GM11168 (cell line): ENCODE measurements around the gene AGL.
"Not testable (repeated sequence)": the region's sequence is repeated elsewhere in the genome, so short reads cannot be mapped to it uniquely, and the experiment has no call there.

ENCODE experiments used
- in situ Hi-C: fragments of 300-500 bp; cut with MboI; formaldehyde crosslinking; loops from one replicate; pipeline ENCODE4 v1.12.0; 2022; ENCODE audit warnings: low sequenced_read_pairs; ENCODE audit not compliant: unreplicated experiment

Gene AGL

GRCh38 chr1:99934801-99935200 is 84.6 kb downstream of the AGL start:
- in situ Hi-C loops = no loop called here

DNA sequence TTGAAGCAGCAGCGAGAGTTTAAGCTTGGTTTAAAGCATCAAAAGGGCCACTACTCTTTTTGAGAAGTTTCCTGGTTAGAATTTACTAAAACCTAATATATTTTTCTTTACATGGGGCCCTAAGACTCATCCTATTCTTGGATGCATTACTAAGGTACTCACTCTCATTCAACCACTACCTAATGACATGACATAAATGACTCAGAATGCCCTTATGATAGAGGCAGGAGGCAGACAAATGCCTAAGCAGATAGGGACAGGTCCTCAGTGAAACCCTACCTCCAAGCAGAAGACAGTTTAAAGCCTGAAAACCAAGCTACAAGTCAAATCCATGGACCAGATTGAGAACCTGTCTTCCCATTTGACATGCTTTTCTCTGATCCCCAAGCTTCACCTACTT is 85.4 kb downstream of the AGL start:
- in situ Hi-C loops = no loop called here

DNA sequence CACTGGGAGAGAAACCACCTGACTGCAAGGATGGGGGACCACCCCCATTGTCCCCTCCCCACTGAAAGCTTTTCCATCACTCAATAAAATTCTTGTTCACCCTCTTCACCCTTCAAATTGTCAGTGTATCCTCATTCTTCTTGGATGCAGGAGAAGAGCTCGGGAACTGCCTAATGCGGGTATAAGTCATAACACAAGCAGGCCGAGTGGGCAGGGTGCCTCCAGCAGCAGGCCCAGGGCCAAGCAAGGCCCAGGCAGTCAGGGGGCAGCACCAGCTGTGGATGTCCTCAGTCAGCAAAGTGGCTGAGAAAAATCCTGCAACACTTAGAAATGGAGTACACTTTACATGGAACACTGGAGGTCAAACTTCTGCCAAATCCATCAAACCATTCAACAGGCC is 85.9 kb downstream of the AGL start:
- in situ Hi-C loops = no loop called here

DNA sequence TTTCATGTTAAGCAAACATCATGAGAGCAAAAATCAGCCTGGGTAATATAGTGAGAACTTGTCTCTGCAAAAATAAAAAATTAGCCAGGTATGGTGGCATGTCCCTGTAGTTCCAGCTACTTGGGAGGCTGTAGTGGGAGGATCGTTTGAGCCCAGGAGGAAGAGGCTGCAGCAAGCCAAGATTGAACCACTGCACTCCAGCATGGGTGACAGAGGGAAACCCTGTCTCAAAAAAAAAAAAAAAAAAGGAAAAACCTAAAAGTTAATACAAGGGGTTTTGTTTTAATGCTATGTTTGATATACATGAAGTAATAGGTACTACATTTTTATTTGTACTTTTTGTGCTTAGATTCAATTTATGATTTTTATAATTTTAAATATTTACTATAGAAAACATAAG is 92.6 kb downstream of the AGL start:
- in situ Hi-C loops = no loop called here

- in situ Hi-C loops = no loop called here
These were observed 93.1 kb downstream of the AGL start for GRCh38 chr1:99943223-99943794.

GRCh38 chr1:99944192-99944591 is 94.0 kb downstream of the AGL start:
- in situ Hi-C loops = no loop called here

DNA sequence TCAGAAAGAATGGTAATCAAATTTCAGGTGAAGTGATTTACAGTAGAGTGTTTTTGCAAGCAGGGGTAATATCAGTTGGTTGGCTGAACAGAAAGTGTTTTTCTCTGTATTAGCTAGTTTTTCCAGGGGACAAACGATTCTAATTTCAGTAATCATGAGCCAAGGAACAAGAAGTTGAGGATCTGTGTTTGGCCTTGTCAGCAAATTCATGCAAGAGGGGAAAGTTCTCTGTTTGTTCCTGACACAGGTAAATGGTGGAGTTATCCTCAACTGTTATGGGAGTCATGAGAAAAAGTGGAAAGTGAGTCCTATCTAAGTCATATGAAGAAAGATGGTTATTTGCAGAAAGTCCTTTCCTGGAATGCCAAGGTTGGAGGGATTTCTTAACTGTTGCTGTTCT is 95.0 kb downstream of the AGL start:
- in situ Hi-C loops = no loop called here

- in situ Hi-C loops = no loop called here
These were observed 100.3 kb downstream of the AGL start for GRCh38 chr1:99950486-99950885.

DNA sequence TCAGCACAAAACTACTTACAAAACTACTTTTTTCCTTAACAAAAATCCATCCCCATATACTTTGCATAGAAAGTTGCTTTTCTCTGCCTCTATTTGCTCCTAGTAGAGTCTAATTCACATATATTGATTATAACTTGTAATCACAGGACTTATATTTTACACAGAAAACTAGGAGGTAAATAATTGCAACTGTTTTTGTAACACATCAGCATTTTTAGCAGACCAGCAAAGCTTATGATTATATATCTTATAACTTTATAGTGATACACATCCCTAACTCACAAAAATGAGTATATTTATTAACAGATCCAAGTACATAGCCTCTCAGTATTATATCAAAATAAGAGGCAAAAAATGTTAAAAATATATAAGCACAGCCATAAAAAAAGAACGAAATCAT is 102.4 kb downstream of the AGL start:
- in situ Hi-C loops = no loop called here

DNA sequence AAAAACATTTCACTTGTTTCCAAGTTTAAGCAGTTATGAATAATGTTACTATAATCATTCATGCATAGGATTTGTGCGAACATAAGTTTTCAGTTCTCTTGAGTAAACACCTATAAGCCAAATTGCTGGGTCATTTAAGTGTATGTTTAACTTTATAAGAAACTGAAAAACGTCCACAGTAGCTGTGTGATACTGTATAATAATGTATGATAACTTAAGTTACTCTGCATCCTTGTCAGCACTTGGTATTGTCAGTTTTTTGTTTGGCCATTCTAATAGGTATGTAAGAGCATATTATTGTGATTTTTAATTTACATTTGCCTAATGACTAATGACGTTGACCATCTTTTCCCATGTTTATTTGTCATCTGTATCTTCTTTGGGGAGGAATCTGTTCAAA is 105.2 kb downstream of the AGL start:
- in situ Hi-C loops = no loop called here

GRCh38 chr1:99956755-99957154 is 106.6 kb downstream of the AGL start:
- in situ Hi-C loops = no loop called here

DNA sequence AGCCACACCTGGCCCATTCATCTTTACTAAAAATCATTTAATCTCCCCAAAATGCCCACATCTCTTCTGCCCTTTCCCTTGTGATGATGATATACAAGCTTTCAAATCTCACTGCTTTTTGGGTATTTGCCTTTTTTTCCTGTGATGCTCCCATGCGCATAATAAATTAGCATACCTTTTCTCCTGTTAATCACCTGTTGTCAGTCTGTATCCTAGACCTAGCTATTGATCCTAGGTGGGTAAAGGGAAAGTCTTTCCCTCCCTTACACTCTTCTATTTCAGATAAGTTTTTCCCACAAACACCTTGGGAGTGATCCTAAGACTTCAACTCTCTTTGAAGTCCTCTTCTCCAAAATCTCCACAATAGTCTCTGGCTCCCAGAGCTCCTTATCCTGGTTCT is 107.7 kb downstream of the AGL start:
- in situ Hi-C loops = no loop called here

DNA sequence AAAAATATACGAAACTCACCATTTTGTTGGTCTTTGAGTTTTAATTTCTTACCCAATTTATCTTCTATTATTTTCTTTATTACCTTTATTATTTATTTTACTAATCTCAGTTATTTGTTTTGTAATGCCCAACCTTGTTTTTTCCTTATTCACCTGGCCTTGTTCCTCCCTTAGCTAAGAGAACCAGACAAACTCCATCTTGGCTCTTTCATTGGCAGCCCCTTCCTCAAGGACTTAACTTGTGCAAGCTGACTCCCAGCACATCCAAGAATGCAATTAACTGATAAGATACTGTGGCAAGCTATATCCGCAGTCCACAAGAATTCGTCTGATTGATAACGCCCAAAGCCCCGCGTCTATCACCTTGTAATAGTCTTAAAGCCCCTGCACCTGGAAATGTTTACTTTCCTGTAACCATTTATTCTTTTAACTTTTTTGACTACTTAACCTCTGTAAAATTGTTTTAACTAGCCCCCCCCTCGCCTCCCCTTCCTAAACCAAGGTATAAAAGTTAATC is 109.1 kb downstream of the AGL start:
- in situ Hi-C loops = not testable (repeated sequence)

DNA sequence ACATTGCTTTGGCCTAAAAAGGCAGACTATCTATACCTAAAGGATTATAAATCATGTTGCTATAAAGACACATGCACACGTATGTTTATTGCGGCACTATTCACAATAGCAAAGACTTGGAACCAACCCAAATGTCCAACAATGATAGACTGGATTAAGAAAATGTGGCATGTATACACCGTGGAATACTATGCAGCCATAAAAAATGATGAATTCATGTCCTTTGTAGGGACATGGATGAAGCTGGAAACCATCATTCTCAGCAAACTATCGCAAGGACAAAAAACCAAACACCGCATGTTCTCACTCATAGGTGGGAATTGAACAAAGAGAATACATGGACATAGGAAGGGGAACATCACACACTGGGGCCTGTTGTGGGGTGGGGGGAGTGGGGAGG is 110.1 kb downstream of the AGL start:
- in situ Hi-C loops = not testable (repeated sequence)

- in situ Hi-C loops = no loop called here
These were observed 113.1 kb downstream of the AGL start for GRCh38 chr1:99963041-99963795.

DNA sequence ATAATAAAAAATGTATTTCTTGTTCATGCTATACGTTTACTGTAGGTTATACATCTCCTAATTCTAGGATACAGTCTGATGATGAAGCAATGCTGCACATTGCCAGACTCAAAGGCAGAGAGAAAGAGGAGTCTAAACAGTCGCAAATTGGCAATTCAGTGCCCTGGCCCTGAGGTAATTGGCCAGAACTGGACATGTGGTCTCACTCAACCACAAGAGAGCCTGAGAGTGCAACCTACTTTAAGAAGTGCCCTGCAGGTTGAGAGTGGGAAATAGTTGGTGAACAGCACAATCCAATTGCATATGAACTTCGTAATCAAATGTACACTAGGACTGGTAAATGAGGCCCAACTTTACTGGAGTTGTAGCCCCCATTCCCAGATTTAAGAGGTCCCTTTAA is 114.6 kb downstream of the AGL start:
- in situ Hi-C loops = no loop called here

DNA sequence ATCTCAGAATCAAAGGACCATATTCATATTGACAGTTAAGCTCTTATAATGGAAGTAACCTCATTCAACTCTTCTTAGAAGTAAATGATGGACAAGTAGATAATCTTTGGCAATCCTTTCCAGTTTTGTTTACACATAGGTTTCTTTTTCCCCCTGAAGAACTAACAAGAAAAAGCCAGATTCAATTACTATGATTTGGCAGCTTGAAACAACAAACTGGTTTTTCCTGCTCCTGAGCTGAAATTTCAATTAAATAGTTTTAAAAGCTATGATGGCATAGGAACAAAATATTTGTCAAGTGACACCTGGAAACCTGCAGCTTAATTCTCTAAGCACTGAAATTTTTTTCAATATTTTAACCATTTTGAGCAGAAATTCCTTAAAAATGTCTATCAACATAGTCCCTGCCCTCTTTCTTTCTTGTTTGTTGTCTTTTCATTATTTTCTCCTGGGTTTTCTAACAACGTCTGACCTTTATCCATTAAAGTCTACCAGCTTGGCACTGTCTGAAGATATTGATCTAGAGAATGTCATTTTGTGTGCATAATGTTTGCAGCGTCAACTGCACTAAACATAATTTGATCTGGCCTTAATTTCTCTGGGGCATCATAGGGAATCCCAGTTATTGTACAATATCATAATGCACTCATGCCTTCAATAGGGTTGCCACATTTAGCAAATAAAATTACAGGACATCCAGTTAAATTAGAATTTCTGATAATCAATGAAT is 115.7 kb downstream of the AGL start:
- in situ Hi-C loops = no loop called here

- in situ Hi-C loops = no loop called here
These were observed 118.1 kb downstream of the AGL start for GRCh38 chr1:99968214-99968613.

DNA sequence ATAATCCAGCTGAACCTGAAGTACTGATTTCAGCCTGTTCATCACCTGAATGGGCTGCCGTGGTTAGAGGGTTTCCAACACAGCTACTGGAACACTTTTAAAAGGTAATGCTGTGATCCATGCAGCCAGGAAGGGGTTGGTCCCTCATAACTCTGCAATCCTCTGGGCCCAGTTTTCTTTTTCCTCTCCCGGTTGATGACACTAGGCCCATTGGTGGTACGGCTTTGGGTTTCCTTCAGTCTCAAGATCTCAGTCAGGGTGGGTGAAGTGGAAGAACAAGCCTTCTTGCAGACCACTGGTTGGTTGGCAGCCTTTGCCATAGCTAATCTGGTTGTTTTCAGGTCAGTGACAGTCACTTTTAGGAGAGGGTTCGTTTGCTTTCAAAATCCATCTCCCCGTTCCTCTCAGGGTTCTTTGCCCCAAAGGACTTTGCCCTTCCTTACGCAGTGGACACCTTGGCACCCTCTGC is 119.1 kb downstream of the AGL start:
- in situ Hi-C loops = no loop called here

GRCh38 chr1:99969729-99970621 is 119.8 kb downstream of the AGL start, which contains the start of gene SLC35A3:
Gene SLC35A3, plus strand, starts transcription at chr1:99969996. Its CDS starts 23,559 bp downstream, at chr1:99993555.
- in situ Hi-C loops = no loop called here
